ENCODE measurements around the gene ZDHHC24. TPM values are rescaled to one million over a fixed set of nuclear protein-coding genes. Genes with fewer than 3 reads are reported as not detected.

ZDHHC24 gene
- polyA plus RNA-seq, 1 donor: 8.5 TPM

- Histone ChIP-seq H3K4me1 (ENCODE audit: control insufficient read depth, insufficient read depth, low read length) (peaks cover 4% of the 10 kb centered on the region), H3K27ac (ENCODE audit: low read length) (no peak overlapping the region), H3K9me3 (ENCODE audit: control insufficient read depth, low read depth, low read length) (no peaks in the 10 kb centered on the region), H3K27me3 (ENCODE audit: control insufficient read depth, insufficient read depth, low read length) (no peaks in the 10 kb centered on the region), H3K36me3 (ENCODE audit: control insufficient read depth, insufficient read depth, low read length) (peaks cover 27% of the 10 kb centered on the region), H3K4me3 (ENCODE audit: low read length) (no peak overlapping the region)
- WGBS (ENCODE audit: insufficient coverage, low lambda C conversion rate): no CpG with 5 or more reads among the region's 7 CpGs
- no peak for DNase-seq
Observed at GRCh38 chr11:66484806-66485380, 61.0 kb downstream of the ZDHHC24 start.

GRCh38 chr11:66480117-66480938, 65.5 kb downstream of the ZDHHC24 start, which contains the start of gene DPP3:
Gene DPP3, plus strand, starts transcription at chr11:66480434. Its CDS starts 1,767 bp downstream, at chr11:66482201.
- peak; percentile 96 to 99 for DNase-seq
- peak within 1 kb of the TSS; percentile 68 for H3K4me3 ChIP-seq (ENCODE audit: low read length)
- H3K36me3 ChIP-seq (ENCODE audit: control insufficient read depth, insufficient read depth, low read length): peaks cover 8% of the 10 kb centered on the region
- H3K9me3 ChIP-seq (ENCODE audit: control insufficient read depth, low read depth, low read length): no peaks in the 10 kb centered on the region
- H3K4me1 ChIP-seq (ENCODE audit: control insufficient read depth, insufficient read depth, low read length): peaks cover 9% of the 10 kb centered on the region
- WGBS (ENCODE audit: insufficient coverage, low lambda C conversion rate): no CpG with 5 or more reads among the region's 62 CpGs
- peak within 1 kb of the TSS; percentile 90 for H3K27ac ChIP-seq (ENCODE audit: low read length)
- H3K27me3 ChIP-seq (ENCODE audit: control insufficient read depth, insufficient read depth, low read length): no peaks in the 10 kb centered on the region

GRCh38 chr11:66479394-66480116, 66.3 kb downstream of the ZDHHC24 start:
- no CpG with 5 or more reads among the region's 34 CpGs for WGBS (ENCODE audit: insufficient coverage, low lambda C conversion rate)
- no peaks in the 10 kb centered on the region for H3K27me3 ChIP-seq (ENCODE audit: control insufficient read depth, insufficient read depth, low read length)
- no peaks in the 10 kb centered on the region for H3K9me3 ChIP-seq (ENCODE audit: control insufficient read depth, low read depth, low read length)
- H3K36me3 ChIP-seq (ENCODE audit: control insufficient read depth, insufficient read depth, low read length): peaks cover 7% of the 10 kb centered on the region
- peaks cover 9% of the 10 kb centered on the region for H3K4me1 ChIP-seq (ENCODE audit: control insufficient read depth, insufficient read depth, low read length)
- H3K4me3 ChIP-seq (ENCODE audit: low read length): peak overlapping the region; percentile 68
- peak overlapping the region; percentile 90 for H3K27ac ChIP-seq (ENCODE audit: low read length)
- DNase-seq: no peak

- peak overlapping the region; percentile 68 for H3K4me3 ChIP-seq (ENCODE audit: low read length)
- no peaks in the 10 kb centered on the region for H3K27me3 ChIP-seq (ENCODE audit: control insufficient read depth, insufficient read depth, low read length)
- WGBS (ENCODE audit: insufficient coverage, low lambda C conversion rate): 20% methylated on average over 1 of the region's 8 CpGs
- H3K9me3 ChIP-seq (ENCODE audit: control insufficient read depth, low read depth, low read length): no peaks in the 10 kb centered on the region
- DNase-seq: no peak
- H3K27ac ChIP-seq (ENCODE audit: low read length): peak overlapping the region; percentile 90
- H3K36me3 ChIP-seq (ENCODE audit: control insufficient read depth, insufficient read depth, low read length): peaks cover 7% of the 10 kb centered on the region
- peaks cover 9% of the 10 kb centered on the region for H3K4me1 ChIP-seq (ENCODE audit: control insufficient read depth, insufficient read depth, low read length)
Observed at GRCh38 chr11:66478729-66479393, 67.0 kb downstream of the ZDHHC24 start.

- Histone ChIP-seq H3K9me3 (ENCODE audit: control insufficient read depth, low read depth, low read length) (no peaks in the 10 kb centered on the region), H3K27me3 (ENCODE audit: control insufficient read depth, insufficient read depth, low read length) (no peaks in the 10 kb centered on the region), H3K27ac (ENCODE audit: low read length) (no peak overlapping the region), H3K36me3 (ENCODE audit: control insufficient read depth, insufficient read depth, low read length) (peaks cover 15% of the 10 kb centered on the region), H3K4me1 (ENCODE audit: control insufficient read depth, insufficient read depth, low read length) (peaks cover 9% of the 10 kb centered on the region), H3K4me3 (ENCODE audit: low read length) (no peak overlapping the region)
- no peak for DNase-seq
- 87% methylated on average over 3 of the region's 11 CpGs for WGBS (ENCODE audit: insufficient coverage, low lambda C conversion rate)
Observed at GRCh38 chr11:66477263-66478201, 68.3 kb downstream of the ZDHHC24 start.

- WGBS (ENCODE audit: insufficient coverage, low lambda C conversion rate): 20% methylated on average over 1 of the region's 9 CpGs
- no peaks in the 10 kb centered on the region for H3K27me3 ChIP-seq (ENCODE audit: control insufficient read depth, insufficient read depth, low read length)
- no peak for DNase-seq
- no peak overlapping the region for H3K4me3 ChIP-seq (ENCODE audit: low read length)
- no peaks in the 10 kb centered on the region for H3K9me3 ChIP-seq (ENCODE audit: control insufficient read depth, low read depth, low read length)
- peaks cover 9% of the 10 kb centered on the region for H3K4me1 ChIP-seq (ENCODE audit: control insufficient read depth, insufficient read depth, low read length)
- H3K27ac ChIP-seq (ENCODE audit: low read length): no peak overlapping the region
- peaks cover 15% of the 10 kb centered on the region for H3K36me3 ChIP-seq (ENCODE audit: control insufficient read depth, insufficient read depth, low read length)
Observed at GRCh38 chr11:66476841-66477251, 69.0 kb downstream of the ZDHHC24 start.

GRCh38 chr11:66476173-66476840, 69.5 kb downstream of the ZDHHC24 start:
- WGBS (ENCODE audit: insufficient coverage, low lambda C conversion rate): no CpG with 5 or more reads among the region's 10 CpGs
- Histone ChIP-seq H3K36me3 (ENCODE audit: control insufficient read depth, insufficient read depth, low read length) (peaks cover 15% of the 10 kb centered on the region), H3K9me3 (ENCODE audit: control insufficient read depth, low read depth, low read length) (no peaks in the 10 kb centered on the region), H3K27ac (ENCODE audit: low read length) (no peak overlapping the region), H3K27me3 (ENCODE audit: control insufficient read depth, insufficient read depth, low read length) (no peaks in the 10 kb centered on the region), H3K4me1 (ENCODE audit: control insufficient read depth, insufficient read depth, low read length) (peaks cover 9% of the 10 kb centered on the region), H3K4me3 (ENCODE audit: low read length) (no peak overlapping the region)
- DNase-seq: no peak

- Histone ChIP-seq H3K27me3 (ENCODE audit: control insufficient read depth, insufficient read depth, low read length) (no peaks in the 10 kb centered on the region), H3K4me3 (ENCODE audit: low read length) (no peak overlapping the region), H3K36me3 (ENCODE audit: control insufficient read depth, insufficient read depth, low read length) (peaks cover 15% of the 10 kb centered on the region), H3K4me1 (ENCODE audit: control insufficient read depth, insufficient read depth, low read length) (peaks cover 6% of the 10 kb centered on the region), H3K9me3 (ENCODE audit: control insufficient read depth, low read depth, low read length) (no peaks in the 10 kb centered on the region), H3K27ac (ENCODE audit: low read length) (no peak overlapping the region)
- no CpG with 5 or more reads among the region's 44 CpGs for WGBS (ENCODE audit: insufficient coverage, low lambda C conversion rate)
- DNase-seq: no peak
Observed at GRCh38 chr11:66475349-66476172, 70.3 kb downstream of the ZDHHC24 start.
